ENCODE data around the gene FEM1B. TPM values are rescaled to one million over a fixed set of nuclear protein-coding genes. Genes with fewer than 3 reads are reported as not detected.
"Not testable (repeated sequence)": the region's sequence is repeated elsewhere in the genome, so short reads cannot be mapped to it uniquely, and the experiment has no call there.

The FEM1B gene
- total and polyA plus RNA-seq, 4 donors = 11.3 to 96.3 (median 45.1) TPM

DNA sequence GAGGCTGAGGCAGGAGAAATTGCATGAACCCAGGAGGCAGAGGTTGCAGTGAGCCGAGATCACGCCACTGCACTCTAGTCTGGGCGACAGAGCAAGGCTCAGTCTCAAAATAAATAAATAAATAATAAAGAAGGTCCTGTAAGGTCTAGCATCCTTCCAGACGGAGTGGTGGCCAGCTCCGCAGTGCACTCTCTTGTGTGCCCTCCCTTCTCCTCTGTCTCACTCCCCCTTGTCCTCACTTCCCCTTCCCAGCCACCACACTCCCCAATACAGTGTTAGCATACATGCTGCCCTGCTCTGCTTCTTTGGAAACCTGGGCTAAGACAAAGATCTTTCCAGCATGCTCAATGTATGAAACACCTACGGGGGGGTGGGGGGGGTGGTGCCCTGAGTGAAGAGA is 44.6 kb upstream of the FEM1B start:
- intact Hi-C loops (cut with DNase I) = no loop called here

DNA sequence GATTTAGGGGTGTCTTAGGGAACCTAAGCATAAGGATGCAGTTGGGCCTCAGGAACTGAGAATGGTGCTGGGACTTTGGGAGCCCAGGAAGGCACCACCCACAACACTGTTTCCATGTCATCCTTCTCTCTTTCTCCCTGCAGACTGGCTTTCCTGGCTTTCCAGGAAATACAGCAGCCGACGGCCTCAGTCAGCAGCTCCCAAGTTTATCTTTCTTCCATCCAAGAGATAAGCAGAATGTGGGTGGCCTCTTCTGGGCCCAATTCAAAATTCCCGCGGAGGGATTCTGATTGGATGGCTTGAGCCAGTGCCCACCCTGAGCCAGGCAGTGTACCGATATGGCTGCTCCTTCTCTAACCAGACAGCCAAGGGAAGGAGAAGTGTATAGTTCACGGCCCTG is 43.5 kb upstream of the FEM1B start:
- Histone ChIP-seq H3K27ac (ENCODE audit: low read depth in 1 of 2, low read length in 2 of 2) (no peak overlapping the region), H3K36me3 (ENCODE audit: control insufficient read depth in 1 of 2, insufficient read depth in 2 of 2, low read length in 1 of 2) (no peaks in the 10 kb centered on the region), H3K27me3 (ENCODE audit: control insufficient read depth in 1 of 2, insufficient read depth in 2 of 2, low read length in 1 of 2) (no peaks in the 10 kb centered on the region), H3K4me3 (ENCODE audit: low read length in 2 of 2) (no peak overlapping the region), H3K4me1 (ENCODE audit: control insufficient read depth in 1 of 2, insufficient read depth in 2 of 2, low read length in 2 of 2) (no peaks in the 10 kb centered on the region), H3K9me3 (ENCODE audit: control insufficient read depth, low read length) (no peaks in the 10 kb centered on the region)
- DNase-seq (no peak), ATAC-seq (ENCODE audit: low FRiP score) (no peak)
- intact Hi-C loops (cut with DNase I) = no loop called here
- WGBS, 2 donors = 12 to 19% methylated on average over 6 of the region's 6 CpGs

More for the DNA sequence above, 44.6 kb upstream of the FEM1B start:
- Histone ChIP-seq H3K27ac (ENCODE audit: low read depth in 1 of 2, low read length in 2 of 2) (no peak overlapping the region), H3K36me3 (ENCODE audit: control insufficient read depth in 1 of 2, insufficient read depth in 2 of 2, low read length in 1 of 2) (no peaks in the 10 kb centered on the region), H3K9me3 (ENCODE audit: control insufficient read depth, low read length) (no peaks in the 10 kb centered on the region), H3K4me3 (ENCODE audit: low read length in 2 of 2) (no peak overlapping the region), H3K27me3 (ENCODE audit: control insufficient read depth in 1 of 2, insufficient read depth in 2 of 2, low read length in 1 of 2) (no peaks in the 10 kb centered on the region), H3K4me1 (ENCODE audit: control insufficient read depth in 1 of 2, insufficient read depth in 2 of 2, low read length in 2 of 2) (no peaks in the 10 kb centered on the region)
- ATAC-seq (ENCODE audit: low FRiP score) (no peak), DNase-seq (peak in 1 of 2 donors; percentile 80)
- 92 to 94% methylated on average over 6 of the region's 6 CpGs for WGBS, 2 donors

DNA sequence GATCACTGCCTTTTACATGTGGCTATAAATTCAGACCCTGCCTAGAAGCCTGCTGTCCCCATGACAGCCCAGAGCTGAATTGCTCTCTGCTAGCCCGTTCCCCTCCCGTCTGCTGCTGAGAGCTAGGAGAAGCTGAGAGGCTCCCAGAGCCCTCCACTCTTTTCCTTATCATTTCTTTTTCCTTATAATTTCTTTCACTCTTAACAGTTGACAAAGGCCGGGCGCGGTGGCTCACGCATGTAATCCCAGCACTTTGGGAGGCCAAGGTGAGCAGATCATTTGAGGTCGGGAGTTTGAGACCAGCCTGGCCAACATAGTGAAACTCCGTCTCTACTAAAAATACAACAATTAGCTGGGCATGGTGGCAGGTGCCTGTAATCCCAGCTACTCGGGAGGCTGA is 43.0 kb upstream of the FEM1B start:
- ATAC-seq (ENCODE audit: low FRiP score); H3K4me3 ChIP-seq (ENCODE audit: low read length in 2 of 2); H3K27me3 ChIP-seq (ENCODE audit: control insufficient read depth in 1 of 2, insufficient read depth in 2 of 2, low read length in 1 of 2); intact Hi-C loops (cut with DNase I); DNase-seq; H3K27ac ChIP-seq (ENCODE audit: low read depth in 1 of 2, low read length in 2 of 2); H3K4me1 ChIP-seq (ENCODE audit: control insufficient read depth in 1 of 2, insufficient read depth in 2 of 2, low read length in 2 of 2); H3K36me3 ChIP-seq (ENCODE audit: control insufficient read depth in 1 of 2, insufficient read depth in 2 of 2, low read length in 1 of 2); H3K9me3 ChIP-seq (ENCODE audit: control insufficient read depth, low read length): not testable (repeated sequence)
- 85 to 90% methylated on average over 9 of the region's 9 CpGs for WGBS, 2 donors

DNA sequence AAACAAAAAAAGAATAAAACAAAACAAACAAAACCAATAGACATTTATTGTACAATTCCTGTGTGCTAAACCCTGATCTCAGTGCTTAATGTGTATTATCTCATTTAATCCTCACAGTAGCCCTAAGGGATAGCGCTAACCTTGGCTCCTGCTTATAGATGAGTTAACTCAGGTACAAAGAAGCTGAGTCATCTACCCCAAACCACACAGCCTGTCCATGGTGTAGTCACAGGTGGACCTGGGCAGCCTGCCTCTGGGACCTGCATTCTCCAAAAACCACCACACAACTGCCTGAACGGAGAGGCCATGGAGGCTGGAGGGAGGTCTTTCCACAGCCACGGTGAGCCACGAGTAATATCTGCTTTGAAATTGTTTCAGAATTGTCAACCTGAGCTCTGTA is 42.5 kb upstream of the FEM1B start:
- no peaks in the 10 kb centered on the region for H3K27me3 ChIP-seq (ENCODE audit: control insufficient read depth in 1 of 2, insufficient read depth in 2 of 2, low read length in 1 of 2)
- no peak for DNase-seq
- WGBS, 2 donors = 87 to 91% methylated on average over 4 of the region's 4 CpGs
- no peaks in the 10 kb centered on the region for H3K36me3 ChIP-seq (ENCODE audit: control insufficient read depth in 1 of 2, insufficient read depth in 2 of 2, low read length in 1 of 2)
- no peak for ATAC-seq (ENCODE audit: low FRiP score)
- no peak overlapping the region for H3K27ac ChIP-seq (ENCODE audit: low read depth in 1 of 2, low read length in 2 of 2)
- intact Hi-C loops (cut with DNase I) = no loop called here
- H3K4me3 ChIP-seq (ENCODE audit: low read length in 2 of 2) = no peak overlapping the region
- H3K4me1 ChIP-seq (ENCODE audit: control insufficient read depth in 1 of 2, insufficient read depth in 2 of 2, low read length in 2 of 2) = no peaks in the 10 kb centered on the region
- H3K9me3 ChIP-seq (ENCODE audit: control insufficient read depth, low read length) = no peaks in the 10 kb centered on the region

DNA sequence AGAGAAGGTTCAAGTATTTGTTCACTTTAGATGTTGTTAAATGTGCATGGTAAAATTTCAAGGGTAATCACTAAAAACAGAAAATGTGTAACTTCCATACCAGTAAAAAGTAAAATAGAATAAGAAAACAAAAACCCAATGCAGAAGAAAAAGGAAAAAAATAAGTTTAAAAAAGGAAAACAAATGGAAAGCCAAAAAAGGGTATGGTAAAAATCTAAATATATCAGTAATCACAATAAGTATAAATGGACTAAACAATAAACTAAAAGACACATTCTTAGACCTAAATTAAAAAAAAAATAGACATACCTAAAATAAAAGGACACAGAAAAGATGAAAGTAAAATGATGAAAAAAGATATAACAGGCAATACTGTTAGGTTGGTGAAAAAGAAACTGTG is 38.5 kb upstream of the FEM1B start:
- intact Hi-C loops (cut with DNase I) = no loop called here

DNA sequence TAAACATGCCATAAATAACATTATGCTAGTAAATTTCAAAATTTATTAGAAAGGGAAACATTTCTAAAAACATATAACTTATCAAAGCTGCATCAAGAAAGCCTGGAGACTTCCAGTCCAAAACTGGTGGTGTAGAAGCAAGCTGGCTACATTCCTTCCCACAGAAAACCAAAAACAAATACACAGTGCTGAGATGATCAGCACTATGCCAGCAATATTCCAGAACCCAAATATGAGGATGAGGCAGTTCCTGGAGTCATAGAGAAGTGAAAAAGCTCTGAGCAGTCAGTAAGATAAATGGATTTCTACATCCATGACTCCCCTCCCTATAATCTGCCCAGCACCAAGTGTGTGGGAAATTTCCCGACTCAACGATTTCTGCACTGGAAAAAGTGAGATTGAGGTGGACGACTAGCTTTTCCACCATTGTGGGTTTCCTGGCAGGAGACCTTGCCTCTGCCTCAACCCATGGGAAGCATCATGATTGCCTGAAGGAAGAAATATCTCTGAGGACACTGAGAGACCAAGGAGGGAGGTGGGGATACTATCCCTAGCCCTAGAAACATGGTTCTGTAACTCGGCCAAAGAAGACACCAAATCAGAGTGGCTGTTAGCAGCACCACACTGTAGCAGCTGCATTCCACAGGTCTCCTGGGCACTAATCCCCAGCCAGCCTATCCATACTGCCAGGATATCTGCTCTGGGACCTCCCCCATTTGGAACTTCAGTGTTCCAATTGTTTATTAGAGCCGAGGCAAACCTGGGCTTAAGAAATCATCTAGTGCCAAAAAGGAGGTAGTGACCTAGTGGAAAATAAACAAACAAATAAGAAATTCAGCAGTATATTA is 36.2 kb upstream of the FEM1B start:
- no peaks in the 10 kb centered on the region for H3K36me3 ChIP-seq (ENCODE audit: control insufficient read depth in 1 of 2, insufficient read depth in 2 of 2, low read length in 1 of 2)
- no peaks in the 10 kb centered on the region for H3K27me3 ChIP-seq (ENCODE audit: control insufficient read depth in 1 of 2, insufficient read depth in 2 of 2, low read length in 1 of 2)
- H3K9me3 ChIP-seq (ENCODE audit: control insufficient read depth, low read length) = no peaks in the 10 kb centered on the region
- no peak for ATAC-seq (ENCODE audit: low FRiP score)
- 39 to 59% methylated on average over 5 of the region's 5 CpGs for WGBS, 2 donors
- H3K4me1 ChIP-seq (ENCODE audit: control insufficient read depth in 1 of 2, insufficient read depth in 2 of 2, low read length in 2 of 2) = no peaks in the 10 kb centered on the region
- intact Hi-C loops (cut with DNase I) = no loop called here
- DNase-seq = no peak
- no peak overlapping the region for H3K27ac ChIP-seq (ENCODE audit: low read depth in 1 of 2, low read length in 2 of 2)
- H3K4me3 ChIP-seq (ENCODE audit: low read length in 2 of 2) = no peak overlapping the region

More for the DNA sequence above, 38.5 kb upstream of the FEM1B start:
- H3K36me3 ChIP-seq (ENCODE audit: control insufficient read depth in 1 of 2, insufficient read depth in 2 of 2, low read length in 1 of 2) = no peaks in the 10 kb centered on the region
- no peak overlapping the region for H3K27ac ChIP-seq (ENCODE audit: low read depth in 1 of 2, low read length in 2 of 2)
- no peak overlapping the region for H3K4me3 ChIP-seq (ENCODE audit: low read length in 2 of 2)
- H3K27me3 ChIP-seq (ENCODE audit: control insufficient read depth in 1 of 2, insufficient read depth in 2 of 2, low read length in 1 of 2) = no peaks in the 10 kb centered on the region
- DNase-seq (no peak), ATAC-seq (ENCODE audit: low FRiP score) (no peak)
- H3K4me1 ChIP-seq (ENCODE audit: control insufficient read depth in 1 of 2, insufficient read depth in 2 of 2, low read length in 2 of 2) = no peaks in the 10 kb centered on the region
- H3K9me3 ChIP-seq (ENCODE audit: control insufficient read depth, low read length) = no peaks in the 10 kb centered on the region

DNA sequence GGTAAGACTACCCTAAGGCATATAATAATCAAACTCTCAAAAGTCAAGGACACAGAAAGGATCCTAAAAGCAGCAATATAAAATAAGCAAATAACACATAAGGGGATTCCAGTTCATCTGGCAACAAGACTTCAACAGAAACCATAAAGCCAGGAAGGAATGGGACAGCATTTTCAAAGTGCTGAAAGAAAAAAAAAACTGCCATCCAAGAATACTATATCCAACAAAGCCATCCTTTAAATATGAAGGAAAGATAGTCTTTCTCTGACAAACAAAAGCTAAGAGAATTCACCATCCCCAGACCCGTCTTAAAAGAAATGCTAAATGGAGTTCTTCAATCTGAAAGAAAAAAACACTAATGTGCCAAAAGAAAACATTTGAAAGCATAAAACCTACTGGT is 33.3 kb upstream of the FEM1B start:
- intact Hi-C loops (cut with DNase I) = no loop called here
- 93 to 94% methylated on average over 1 of the region's 1 CpG for WGBS, 2 donors
- Histone ChIP-seq H3K27ac (ENCODE audit: low read depth in 1 of 2, low read length in 2 of 2) (no peak overlapping the region), H3K36me3 (ENCODE audit: control insufficient read depth in 1 of 2, insufficient read depth in 2 of 2, low read length in 1 of 2) (no peaks in the 10 kb centered on the region), H3K4me3 (ENCODE audit: low read length in 2 of 2) (no peak overlapping the region), H3K4me1 (ENCODE audit: control insufficient read depth in 1 of 2, insufficient read depth in 2 of 2, low read length in 2 of 2) (no peaks in the 10 kb centered on the region), H3K9me3 (ENCODE audit: control insufficient read depth, low read length) (no peaks in the 10 kb centered on the region), H3K27me3 (ENCODE audit: control insufficient read depth in 1 of 2, insufficient read depth in 2 of 2, low read length in 1 of 2) (no peaks in the 10 kb centered on the region)
- no peak for ATAC-seq (ENCODE audit: low FRiP score)
- DNase-seq = no peak

DNA sequence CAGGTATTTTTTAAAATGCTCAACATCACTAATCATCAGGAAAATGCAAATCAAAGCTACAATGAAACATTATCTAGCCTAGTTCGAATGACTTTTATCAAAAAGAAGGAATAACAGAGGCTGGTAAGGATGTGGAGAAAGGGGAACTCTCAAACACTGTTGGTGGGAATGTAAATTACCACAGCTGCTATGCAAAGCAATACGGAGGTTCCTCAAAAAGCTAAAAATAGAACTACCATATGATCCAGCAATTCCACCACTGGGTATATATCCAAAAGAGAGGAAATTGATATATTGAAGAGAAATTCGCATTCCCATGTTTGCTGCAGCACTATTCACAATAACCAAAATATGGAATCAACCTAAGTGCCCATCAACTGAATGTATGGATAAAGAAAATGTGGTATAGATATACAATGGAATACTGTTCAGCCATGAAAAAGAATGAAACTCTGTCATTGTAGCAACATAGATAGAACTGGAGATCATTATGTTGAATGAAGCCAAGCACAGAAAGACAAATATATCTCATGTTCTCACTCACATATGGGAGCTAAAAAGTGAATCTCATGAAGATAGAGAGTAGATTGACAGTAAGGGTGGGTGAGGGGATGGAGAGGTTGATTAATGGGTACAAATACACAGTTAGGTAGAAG is 28.4 kb upstream of the FEM1B start:
- H3K4me3 ChIP-seq (ENCODE audit: low read length in 2 of 2) = no peak overlapping the region
- DNase-seq (no peak), ATAC-seq (ENCODE audit: low FRiP score) (no peak)
- WGBS, 2 donors = 60 to 65% methylated on average over 3 of the region's 3 CpGs
- H3K4me1 ChIP-seq (ENCODE audit: control insufficient read depth in 1 of 2, insufficient read depth in 2 of 2, low read length in 2 of 2) = no peaks in the 10 kb centered on the region
- no peaks in the 10 kb centered on the region for H3K9me3 ChIP-seq (ENCODE audit: control insufficient read depth, low read length)
- H3K27ac ChIP-seq (ENCODE audit: low read depth in 1 of 2, low read length in 2 of 2) = no peak overlapping the region
- H3K36me3 ChIP-seq (ENCODE audit: control insufficient read depth in 1 of 2, insufficient read depth in 2 of 2, low read length in 1 of 2) = no peaks in the 10 kb centered on the region
- H3K27me3 ChIP-seq (ENCODE audit: control insufficient read depth in 1 of 2, insufficient read depth in 2 of 2, low read length in 1 of 2) = no peaks in the 10 kb centered on the region
- intact Hi-C loops (cut with DNase I) = no loop called here

Measured in aorta (tissue), 5 donors.